Measurements from ENCODE around the gene TBC1D22A. TPM values are rescaled to one million over a fixed set of nuclear protein-coding genes. Genes with fewer than 3 reads are reported as not detected.

TBC1D22A gene
- total and polyA plus RNA-seq, 8 donors: 12.0 to 17.6 (median 15.3) TPM

DNA sequence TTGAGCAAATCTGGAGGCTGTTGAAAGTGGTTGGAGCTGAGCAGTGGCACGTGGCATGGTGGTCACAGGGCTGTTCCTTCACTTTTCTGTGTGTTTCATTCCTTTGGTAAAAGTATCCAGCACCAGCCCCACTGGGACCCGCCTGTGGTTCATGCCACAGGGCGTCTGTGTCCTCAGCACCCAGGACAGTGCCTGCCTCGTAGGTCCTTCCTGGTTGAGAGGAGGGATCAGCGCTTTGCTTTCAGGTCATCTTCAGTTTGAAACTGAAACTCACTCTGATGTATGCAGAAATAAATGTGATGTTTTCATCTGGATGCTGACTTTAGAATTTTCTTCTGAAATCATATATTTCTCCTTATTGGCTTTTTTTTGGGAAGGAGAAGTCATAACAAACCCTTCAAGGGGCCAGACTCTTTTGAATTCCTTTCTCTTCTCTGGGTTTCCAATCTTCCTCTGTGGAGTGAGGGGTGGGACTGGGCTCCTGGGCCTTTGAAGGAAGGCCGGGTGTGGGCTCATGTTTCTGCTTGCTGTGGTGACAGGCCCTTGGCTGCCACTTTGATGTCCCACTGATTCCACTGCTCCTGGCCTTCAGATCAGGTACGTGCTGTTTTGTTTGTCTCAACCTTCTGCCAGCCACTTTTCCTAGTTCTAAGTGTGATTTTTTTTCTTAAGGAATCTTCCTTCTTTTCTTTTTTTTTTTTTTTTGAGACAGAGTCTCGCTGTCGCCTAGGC lies 26.2 kb downstream of the TBC1D22A start:
- H3K4me3 ChIP-seq: no peak overlapping the region
- intact Hi-C loops (cut with DNase I): no loop called here
- TF ChIP-seq, protein P1, sequence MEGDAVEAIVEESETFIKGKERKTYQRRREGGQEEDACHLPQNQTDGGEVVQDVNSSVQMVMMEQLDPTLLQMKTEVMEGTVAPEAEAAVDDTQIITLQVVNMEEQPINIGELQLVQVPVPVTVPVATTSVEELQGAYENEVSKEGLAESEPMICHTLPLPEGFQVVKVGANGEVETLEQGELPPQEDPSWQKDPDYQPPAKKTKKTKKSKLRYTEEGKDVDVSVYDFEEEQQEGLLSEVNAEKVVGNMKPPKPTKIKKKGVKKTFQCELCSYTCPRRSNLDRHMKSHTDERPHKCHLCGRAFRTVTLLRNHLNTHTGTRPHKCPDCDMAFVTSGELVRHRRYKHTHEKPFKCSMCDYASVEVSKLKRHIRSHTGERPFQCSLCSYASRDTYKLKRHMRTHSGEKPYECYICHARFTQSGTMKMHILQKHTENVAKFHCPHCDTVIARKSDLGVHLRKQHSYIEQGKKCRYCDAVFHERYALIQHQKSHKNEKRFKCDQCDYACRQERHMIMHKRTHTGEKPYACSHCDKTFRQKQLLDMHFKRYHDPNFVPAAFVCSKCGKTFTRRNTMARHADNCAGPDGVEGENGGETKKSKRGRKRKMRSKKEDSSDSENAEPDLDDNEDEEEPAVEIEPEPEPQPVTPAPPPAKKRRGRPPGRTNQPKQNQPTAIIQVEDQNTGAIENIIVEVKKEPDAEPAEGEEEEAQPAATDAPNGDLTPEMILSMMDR (IDR thresholded peaks at IDR 0.05): no peak
- 81 to 84% methylated on average over 9 of the region's 9 CpGs for WGBS, 2 donors
- peaks cover 0 to 4% (median 3%) of the 10 kb centered on the region in 3 donors for H3K36me3 ChIP-seq
- H3K4me1 ChIP-seq: no peaks in the 10 kb centered on the region
- no peaks in the 10 kb centered on the region for H3K27me3 ChIP-seq
- DNase-seq (no peak), FAIRE-seq (no peak), ATAC-seq (peak in 1 of 4 donors; percentile 21)
- no peaks in the 10 kb centered on the region for H3K9me3 ChIP-seq
- H3K27ac ChIP-seq: no peak overlapping the region

DNA sequence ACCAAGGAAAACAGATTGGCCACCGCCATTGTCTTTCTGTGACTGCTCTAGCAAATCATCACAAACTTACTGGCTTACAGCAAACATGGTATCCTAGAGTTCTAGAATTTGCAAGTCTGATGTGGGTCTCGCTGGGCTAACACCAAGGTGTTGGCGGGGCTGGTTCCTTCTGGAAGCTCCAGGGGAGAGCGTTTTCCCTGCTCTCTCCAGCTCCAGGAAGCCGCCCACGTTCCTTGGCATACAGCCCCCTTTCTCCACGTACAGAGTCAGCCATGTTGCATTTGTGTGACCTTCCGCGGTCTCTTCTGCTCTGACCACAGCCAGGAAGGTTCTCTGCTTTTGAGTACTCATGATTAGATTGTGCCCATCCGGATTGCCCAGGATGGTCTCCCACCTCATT lies 27.5 kb downstream of the TBC1D22A start:
- Histone ChIP-seq H3K4me3 (no peak overlapping the region), H3K27ac (no peak overlapping the region), H3K9me3 (no peaks in the 10 kb centered on the region), H3K36me3 (peaks cover 0 to 12% (median 7%) of the 10 kb centered on the region in 3 donors), H3K27me3 (no peaks in the 10 kb centered on the region), H3K4me1 (no peaks in the 10 kb centered on the region)
- no peak for ATAC-seq
- no peak for FAIRE-seq
- intact Hi-C loops (cut with DNase I): no loop called here
- WGBS, 2 donors: 88% methylated on average over 10 of the region's 10 CpGs
- TF ChIP-seq, protein P1 (IDR thresholded peaks at IDR 0.05): no peak
- DNase-seq: no peak

DNA sequence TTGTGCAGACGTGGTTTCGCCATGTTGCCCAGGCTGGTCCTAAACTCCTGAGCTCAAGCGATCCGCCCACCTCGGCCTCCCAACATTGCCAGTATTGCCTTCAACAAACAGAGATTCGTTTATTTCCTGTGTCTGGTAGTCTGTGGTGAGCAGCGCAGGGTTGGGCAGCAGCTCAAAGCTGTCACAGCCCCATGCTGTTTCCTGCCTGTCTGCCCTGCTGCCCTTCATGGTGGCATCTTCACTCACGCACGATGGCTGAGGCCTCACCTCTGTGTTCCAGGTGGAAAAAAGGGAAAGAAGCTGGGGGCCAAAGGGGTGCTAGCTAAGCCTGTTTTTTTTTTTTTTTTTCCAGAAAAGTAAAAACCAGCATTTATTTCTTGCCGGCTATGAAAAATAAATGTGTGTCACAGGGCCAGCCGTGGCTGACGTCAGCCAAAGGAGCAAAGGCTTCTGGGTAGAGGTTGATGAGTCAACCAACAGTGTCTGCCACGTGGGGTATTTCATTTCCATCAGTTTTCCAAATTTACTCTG lies 28.8 kb downstream of the TBC1D22A start:
- no peak for FAIRE-seq
- intact Hi-C loops (cut with DNase I): no loop called here
- H3K4me3 ChIP-seq: no peak overlapping the region

DNA sequence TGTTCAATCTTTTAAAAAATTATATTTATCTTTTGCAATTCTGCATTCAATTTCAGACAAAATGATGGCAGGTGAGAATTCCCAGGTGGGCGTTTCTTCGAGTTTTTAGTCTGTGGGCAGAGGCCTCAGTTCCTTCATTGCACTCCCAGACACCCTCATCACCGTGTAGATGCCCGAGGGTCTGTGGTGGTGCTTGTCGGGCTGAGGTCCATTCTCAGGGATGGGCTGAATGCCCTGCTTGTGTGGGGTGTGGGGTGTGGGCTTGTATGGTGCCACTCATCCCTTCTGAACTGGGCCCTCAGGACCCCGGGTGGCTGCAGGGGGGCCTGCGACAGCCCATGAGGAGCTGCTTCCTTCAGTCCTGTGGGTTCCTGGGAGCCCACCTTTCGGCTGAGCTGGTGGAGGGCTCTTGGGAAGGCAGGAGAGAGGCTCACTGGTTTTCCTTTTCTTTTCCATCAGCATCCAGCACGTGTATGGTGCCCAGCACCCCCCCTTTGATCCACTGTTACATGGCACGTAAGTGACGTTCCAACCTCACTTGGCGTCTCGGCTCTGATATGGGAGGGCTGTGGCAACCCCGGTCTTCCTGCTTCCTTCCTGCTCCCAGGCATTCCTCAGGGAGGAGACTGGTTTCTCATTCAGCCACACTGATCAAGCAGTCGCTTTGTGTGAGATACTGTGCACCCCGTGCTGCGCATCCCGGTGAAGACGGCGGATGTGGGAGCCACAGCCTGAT lies 29.8 kb downstream of the TBC1D22A start:
- WGBS, 2 donors: 92 to 96% methylated on average over 18 to 20 of the region's 20 CpGs
- DNase-seq (no peak), ATAC-seq (no peak), FAIRE-seq (no peak)
- no peaks in the 10 kb centered on the region for H3K27me3 ChIP-seq
- TF ChIP-seq, protein P1 (IDR thresholded peaks at IDR 0.05): no peak
- intact Hi-C loops (cut with DNase I): no loop called here
- H3K4me1 ChIP-seq: no peaks in the 10 kb centered on the region
- no peaks in the 10 kb centered on the region for H3K9me3 ChIP-seq
- no peak overlapping the region for H3K27ac ChIP-seq
- no peak overlapping the region for H3K4me3 ChIP-seq
- peaks cover 0 to 12% (median 7%) of the 10 kb centered on the region in 3 donors for H3K36me3 ChIP-seq

More for the DNA sequence above, 28.8 kb downstream of the TBC1D22A start:
- no peaks in the 10 kb centered on the region for H3K27me3 ChIP-seq
- peaks cover 0 to 12% (median 7%) of the 10 kb centered on the region in 3 donors for H3K36me3 ChIP-seq
- no peaks in the 10 kb centered on the region for H3K4me1 ChIP-seq
- TF ChIP-seq, protein P1 (IDR thresholded peaks at IDR 0.05): no peak
- ATAC-seq: peak in 3 of 4 donors; percentile 49 to 75 (median 71)
- H3K9me3 ChIP-seq: no peaks in the 10 kb centered on the region
- WGBS, 2 donors: 73 to 81% methylated on average over 13 of the region's 13 CpGs
- peak overlapping the region in 2 of 4 donors; percentile 50 to 53 for H3K27ac ChIP-seq
- DNase-seq: no peak
